Measurements from ENCODE around the gene FRS2. TPM values are rescaled to one million over a fixed set of nuclear protein-coding genes. Genes with fewer than 3 reads are reported as not detected.

The FRS2 gene
- total and polyA plus RNA-seq, 2 donors (not counting 1 experiment from before 2014, with no cell fraction given): 11.3 to 33.7 TPM

GRCh38 chr12:69608114-69608513 is 137.9 kb downstream of the FRS2 start:
- H3K27ac Mint-ChIP-seq: no peak overlapping the region
- no CpG with 5 or more reads among the region's 2 CpGs for WGBS (ENCODE audit: insufficient coverage)
- Histone ChIP-seq H3K36me3 (replicated peaks in 1 of 2; ENCODE audit: control extremely low read depth in 1 of 2, control insufficient read depth in 1 of 2, extremely low read depth in 1 of 2, insufficient read depth in 2 of 2, low read length in 1 of 2) (peaks cover 2 to 5% of the 10 kb centered on the region in 2 experiments), H3K9ac (ENCODE audit: low read length) (no peak overlapping the region), H3K4me3 (ENCODE audit: control extremely low read depth in 1 of 5, extremely low read depth in 1 of 5, insufficient read depth in 1 of 5, low read depth in 2 of 5, low read length in 4 of 5) (no peak overlapping the region), H3K27ac (ENCODE audit: low read length in 2 of 2) (no peak overlapping the region), H3K79me2 (ENCODE audit: control insufficient read depth, insufficient read depth, low read length) (no peaks in the 10 kb centered on the region), H3K4me2 (replicated peaks; ENCODE audit: low read depth, low read length, poor library complexity, severe bottlenecking) (no peak overlapping the region), H2AFZ (ENCODE audit: insufficient read depth, low read depth, low read length, poor library complexity, severe bottlenecking) (no peak overlapping the region), H3K4me1 (ENCODE audit: control insufficient read depth in 2 of 2, insufficient read depth in 2 of 2, low read length in 2 of 2) (no peaks in the 10 kb centered on the region), H4K20me1 (ENCODE audit: control insufficient read depth, insufficient read depth, low read length, poor library complexity, severe bottlenecking) (no peaks in the 10 kb centered on the region), H3K9me3 (ENCODE audit: control extremely low read depth in 1 of 3, control insufficient read depth in 2 of 3, insufficient read depth in 1 of 3, low read length in 2 of 3) (no peaks in the 10 kb centered on the region), H3K27me3 (replicated peaks in 1 of 4; ENCODE audit: control extremely low read depth in 1 of 4, control insufficient read depth in 3 of 4, insufficient read depth in 4 of 4, low read length in 3 of 4) (no peaks in the 10 kb centered on the region)
- POLR2A ChIA-PET: no interaction called here
- CTCF ChIA-PET: interaction anchor here (0.7 kb wide), 1 partner anchor 28 kb away, joined by 3 read pairs; no protein-coding TSS in a partner anchor
- no peaks in the 10 kb centered on the region for H3K9me3 Mint-ChIP-seq (ENCODE audit: insufficient read depth)
- H3K4me3 Mint-ChIP-seq: no peak overlapping the region
- intact Hi-C loops (cut with micrococcal nuclease): no loop called here
- no peak for ATAC-seq (ENCODE audit: low read depth)
- TF ChIP-seq EZH2 (IDR thresholded peaks at IDR 0.05; ENCODE audit: borderline replicate concordance, insufficient read depth, low read depth, low read length, poor library complexity, severe bottlenecking) (no peak), CTCF (IDR thresholded peaks at IDR 0.05) (no peak)
- no peak for DNase-seq
- peaks cover 4% of the 10 kb centered on the region for H3K27me3 Mint-ChIP-seq
- no peaks in the 10 kb centered on the region for H3K4me1 Mint-ChIP-seq

- Histone ChIP-seq H4K20me1 (ENCODE audit: control insufficient read depth, insufficient read depth, low read length, poor library complexity, severe bottlenecking) (no peaks in the 10 kb centered on the region), H3K79me2 (ENCODE audit: control insufficient read depth, insufficient read depth, low read length) (no peaks in the 10 kb centered on the region), H3K4me1 (ENCODE audit: control insufficient read depth in 2 of 2, insufficient read depth in 2 of 2, low read length in 2 of 2) (no peaks in the 10 kb centered on the region), H3K9ac (ENCODE audit: low read length) (no peak overlapping the region), H3K4me3 (ENCODE audit: control extremely low read depth in 1 of 5, extremely low read depth in 1 of 5, insufficient read depth in 1 of 5, low read depth in 2 of 5, low read length in 4 of 5) (no peak overlapping the region), H3K9me3 (ENCODE audit: control extremely low read depth in 1 of 3, control insufficient read depth in 2 of 3, insufficient read depth in 1 of 3, low read length in 2 of 3) (no peaks in the 10 kb centered on the region), H3K27me3 (replicated peaks in 1 of 4; ENCODE audit: control extremely low read depth in 1 of 4, control insufficient read depth in 3 of 4, insufficient read depth in 4 of 4, low read length in 3 of 4) (no peaks in the 10 kb centered on the region), H3K27ac (ENCODE audit: low read length in 2 of 2) (no peak overlapping the region), H3K36me3 (replicated peaks in 1 of 2; ENCODE audit: control extremely low read depth in 1 of 2, control insufficient read depth in 1 of 2, extremely low read depth in 1 of 2, insufficient read depth in 2 of 2, low read length in 1 of 2) (no peaks in the 10 kb centered on the region), H3K4me2 (replicated peaks; ENCODE audit: low read depth, low read length, poor library complexity, severe bottlenecking) (no peak overlapping the region), H2AFZ (ENCODE audit: insufficient read depth, low read depth, low read length, poor library complexity, severe bottlenecking) (no peak overlapping the region)
- no peaks in the 10 kb centered on the region for H3K9me3 Mint-ChIP-seq (ENCODE audit: insufficient read depth)
- CTCF ChIA-PET: no interaction called here
- H3K27me3 Mint-ChIP-seq: peaks cover 4% of the 10 kb centered on the region
- WGBS (ENCODE audit: insufficient coverage): 92% methylated on average over 15 of the region's 15 CpGs
- DNase-seq (no peak), ATAC-seq (ENCODE audit: low read depth) (no peak)
- H3K27ac Mint-ChIP-seq: no peak overlapping the region
- H3K4me3 Mint-ChIP-seq: no peak overlapping the region
- H3K4me1 Mint-ChIP-seq: no peaks in the 10 kb centered on the region
- no peak for TF ChIP-seq CTCF (IDR thresholded peaks at IDR 0.05)
- no peak for TF ChIP-seq EZH2 (IDR thresholded peaks at IDR 0.05; ENCODE audit: borderline replicate concordance, insufficient read depth, low read depth, low read length, poor library complexity, severe bottlenecking)
- POLR2A ChIA-PET: no interaction called here
- intact Hi-C loops (cut with micrococcal nuclease): no loop called here
Observed at GRCh38 chr12:69610126-69610525, 139.9 kb downstream of the FRS2 start.
